ENCODE measurements around the gene TRPT1. TPM values are rescaled to one million over a fixed set of nuclear protein-coding genes. Genes with fewer than 3 reads are reported as not detected.

The TRPT1 gene
- total and polyA plus RNA-seq, 2 donors from 2014 or later: 39.2 to 103 TPM

GRCh38 chr11:64211181-64211872 is 14.7 kb downstream of the TRPT1 start:
- peak in 1 of 5 donors; percentile 42 for DNase-seq
- intact Hi-C loops (cut with DNase I): no loop called here
- no peak overlapping the region for H3K27ac ChIP-seq (ENCODE audit: low read depth in 2 of 2, low read length in 2 of 2)

GRCh38 chr11:64210301-64211020 is 15.5 kb downstream of the TRPT1 start:
- intact Hi-C loops (cut with DNase I): no loop called here
- Histone ChIP-seq H3K27ac (ENCODE audit: low read depth in 2 of 2, low read length in 2 of 2) (no peak overlapping the region), H3K4me3 (ENCODE audit: low read length in 3 of 3) (no peak overlapping the region), H3K9ac (ENCODE audit: low read length in 3 of 3) (no peak overlapping the region), H3K4me1 (ENCODE audit: control insufficient read depth in 2 of 3, insufficient read depth in 2 of 3, low read depth in 1 of 3, low read length in 3 of 3) (peaks cover 0 to 5% (median 0%) of the 10 kb centered on the region in 3 donors), H3K9me3 (ENCODE audit: control insufficient read depth in 2 of 3, insufficient read depth in 1 of 3, low read length in 3 of 3) (no peaks in the 10 kb centered on the region), H3K36me3 (ENCODE audit: control insufficient read depth in 2 of 3, insufficient read depth in 3 of 3, low read length in 3 of 3) (peaks cover 0 to 4% (median 0%) of the 10 kb centered on the region in 3 donors), H3K27me3 (ENCODE audit: control insufficient read depth, insufficient read depth, low read length) (no peaks in the 10 kb centered on the region)
- FAIRE-seq (no peak), DNase-seq (peak in 1 of 5 donors; percentile 32)
- TF ChIP-seq CTCF (IDR thresholded peaks at IDR 0.05; ENCODE audit: borderline replicate concordance, extremely low read depth, insufficient read depth): no peak

More at GRCh38 chr11:64211181-64211872, 14.7 kb downstream of the TRPT1 start:
- no peak for FAIRE-seq
- H3K27me3 ChIP-seq (ENCODE audit: control insufficient read depth, insufficient read depth, low read length): no peaks in the 10 kb centered on the region
- no peaks in the 10 kb centered on the region for H3K9me3 ChIP-seq (ENCODE audit: control insufficient read depth in 2 of 3, insufficient read depth in 1 of 3, low read length in 3 of 3)
- no peak overlapping the region for H3K9ac ChIP-seq (ENCODE audit: low read length in 3 of 3)
- peaks cover 0 to 5% (median 0%) of the 10 kb centered on the region in 3 donors for H3K4me1 ChIP-seq (ENCODE audit: control insufficient read depth in 2 of 3, insufficient read depth in 2 of 3, low read depth in 1 of 3, low read length in 3 of 3)
- H3K36me3 ChIP-seq (ENCODE audit: control insufficient read depth in 2 of 3, insufficient read depth in 3 of 3, low read length in 3 of 3): no peaks in the 10 kb centered on the region
- no peak for TF ChIP-seq CTCF (IDR thresholded peaks at IDR 0.05; ENCODE audit: borderline replicate concordance, extremely low read depth, insufficient read depth)
- no peak overlapping the region for H3K4me3 ChIP-seq (ENCODE audit: low read length in 3 of 3)

GRCh38 chr11:64209563-64209843 is 16.5 kb downstream of the TRPT1 start:
- peaks cover 0 to 5% (median 0%) of the 10 kb centered on the region in 3 donors for H3K36me3 ChIP-seq (ENCODE audit: control insufficient read depth in 2 of 3, insufficient read depth in 3 of 3, low read length in 3 of 3)
- no peak for FAIRE-seq
- peaks cover 0 to 5% (median 0%) of the 10 kb centered on the region in 3 donors for H3K4me1 ChIP-seq (ENCODE audit: control insufficient read depth in 2 of 3, insufficient read depth in 2 of 3, low read depth in 1 of 3, low read length in 3 of 3)
- TF ChIP-seq CTCF (IDR thresholded peaks at IDR 0.05; ENCODE audit: borderline replicate concordance, extremely low read depth, insufficient read depth): no peak
- no peak overlapping the region for H3K9ac ChIP-seq (ENCODE audit: low read length in 3 of 3)
- H3K27ac ChIP-seq (ENCODE audit: low read depth in 2 of 2, low read length in 2 of 2): no peak overlapping the region
- H3K4me3 ChIP-seq (ENCODE audit: low read length in 3 of 3): no peak overlapping the region
- intact Hi-C loops (cut with DNase I): no loop called here
- H3K9me3 ChIP-seq (ENCODE audit: control insufficient read depth in 2 of 3, insufficient read depth in 1 of 3, low read length in 3 of 3): no peaks in the 10 kb centered on the region
- no peak for DNase-seq
- H3K27me3 ChIP-seq (ENCODE audit: control insufficient read depth, insufficient read depth, low read length): no peaks in the 10 kb centered on the region
